D721Med (cell line): ENCODE data around the gene PIK3R5.

ENCODE experiments used
- DNase-seq: peaks from one replicate; pipeline ENCODE4 v3.0.0; 2011; ENCODE audit warnings: low spot score; ENCODE audit not compliant: insufficient read length
- FAIRE-seq: peaks from 2 replicates; lab custom pipeline; 2011; peaks lifted over from hg19 to GRCh38; lab: Jason Lieb, UNC
- TF ChIP-seq, protein P1 (sequence below): IDR thresholded peaks from 2 replicates; pipeline ENCODE4 v1.5.1; 2012; ENCODE audit warnings: mild to moderate bottlenecking, control low read depth; ENCODE audit not compliant: insufficient read depth; ENCODE audit errors: missing control alignments

The PIK3R5 gene

GRCh38 chr17:8965394-8966168, at the start of gene PIK3R5:
Gene PIK3R5, minus strand, starts transcription at chr17:8965707. Its CDS starts 54,213 bp downstream, at chr17:8911494.
- TF ChIP-seq, protein P1, sequence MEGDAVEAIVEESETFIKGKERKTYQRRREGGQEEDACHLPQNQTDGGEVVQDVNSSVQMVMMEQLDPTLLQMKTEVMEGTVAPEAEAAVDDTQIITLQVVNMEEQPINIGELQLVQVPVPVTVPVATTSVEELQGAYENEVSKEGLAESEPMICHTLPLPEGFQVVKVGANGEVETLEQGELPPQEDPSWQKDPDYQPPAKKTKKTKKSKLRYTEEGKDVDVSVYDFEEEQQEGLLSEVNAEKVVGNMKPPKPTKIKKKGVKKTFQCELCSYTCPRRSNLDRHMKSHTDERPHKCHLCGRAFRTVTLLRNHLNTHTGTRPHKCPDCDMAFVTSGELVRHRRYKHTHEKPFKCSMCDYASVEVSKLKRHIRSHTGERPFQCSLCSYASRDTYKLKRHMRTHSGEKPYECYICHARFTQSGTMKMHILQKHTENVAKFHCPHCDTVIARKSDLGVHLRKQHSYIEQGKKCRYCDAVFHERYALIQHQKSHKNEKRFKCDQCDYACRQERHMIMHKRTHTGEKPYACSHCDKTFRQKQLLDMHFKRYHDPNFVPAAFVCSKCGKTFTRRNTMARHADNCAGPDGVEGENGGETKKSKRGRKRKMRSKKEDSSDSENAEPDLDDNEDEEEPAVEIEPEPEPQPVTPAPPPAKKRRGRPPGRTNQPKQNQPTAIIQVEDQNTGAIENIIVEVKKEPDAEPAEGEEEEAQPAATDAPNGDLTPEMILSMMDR: no peak
- FAIRE-seq: no peak

GRCh38 chr17:9011001-9011400, 45.5 kb upstream of the PIK3R5 start:
- TF ChIP-seq, protein P1: no peak
- DNase-seq: no peak
- no peak for FAIRE-seq

More at GRCh38 chr17:8965394-8966168, at the start of gene PIK3R5:
- DNase-seq: no peak

DNA sequence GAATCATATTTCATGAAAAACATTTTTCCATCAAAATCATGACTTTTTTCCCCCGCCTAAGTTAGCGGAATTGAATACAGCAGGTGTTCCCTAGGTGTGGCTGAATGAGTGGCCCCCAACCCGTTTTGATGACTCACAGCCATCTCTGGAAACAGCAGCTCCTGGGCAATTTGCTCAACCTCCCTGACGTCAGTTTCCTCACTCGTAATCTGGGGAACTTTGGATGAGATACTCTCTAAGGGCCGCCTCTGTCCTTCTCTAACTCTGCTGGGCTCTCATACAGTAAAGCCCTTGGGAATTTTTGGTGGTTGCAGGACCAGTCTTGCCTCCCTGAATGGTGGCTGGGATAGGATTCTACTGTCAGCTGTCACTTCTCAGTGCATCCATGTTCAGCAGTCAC, 44.2 kb upstream of the PIK3R5 start:
- TF ChIP-seq, protein P1: no peak
- no peak for FAIRE-seq
- DNase-seq: no peak

GRCh38 chr17:9009096-9009495, 43.6 kb upstream of the PIK3R5 start:
- TF ChIP-seq, protein P1: no peak
- FAIRE-seq: no peak
- no peak for DNase-seq

GRCh38 chr17:9007052-9007714, 41.7 kb upstream of the PIK3R5 start:
- no peak for FAIRE-seq
- TF ChIP-seq, protein P1: no peak
- no peak for DNase-seq

DNA sequence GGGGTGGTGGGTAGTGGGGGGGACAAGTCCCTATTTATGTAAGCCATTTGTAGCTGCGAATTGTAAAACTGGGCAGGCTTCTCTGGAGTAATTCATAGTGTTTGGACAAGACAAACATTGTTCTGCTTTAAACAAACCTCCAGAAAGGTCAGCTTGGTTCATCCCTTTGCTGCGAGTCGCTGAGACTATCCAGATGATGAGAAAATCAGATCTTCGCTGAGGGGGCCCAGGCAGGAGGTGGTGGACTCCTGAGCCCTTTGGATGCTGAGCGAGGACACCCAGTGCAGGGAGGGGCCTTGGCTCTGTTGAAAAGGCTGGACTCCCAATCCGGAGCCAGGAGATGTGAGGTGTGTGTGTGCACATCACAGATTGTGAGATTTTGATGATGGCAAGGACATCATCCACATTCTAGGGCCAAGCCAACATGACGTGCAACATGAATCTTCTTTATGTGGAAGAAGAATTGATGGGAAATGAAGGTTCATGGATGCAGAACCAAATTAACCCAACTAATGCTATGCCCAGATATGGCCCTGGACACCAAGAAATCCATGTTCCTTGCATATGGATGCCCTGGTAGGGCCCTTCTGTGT, 40.8 kb upstream of the PIK3R5 start:
- FAIRE-seq (no peak), DNase-seq (no peak)
- TF ChIP-seq, protein P1: no peak
